Transverse colon (tissue), 4 donors: ENCODE results near the gene RNU1-4.

Experiments
- CTCF ChIP-seq, 5 experiments: fragments of 200-600 bp in 3 of 5; fragments of 450-650 bp in 2 of 5; sonication (generic) in 3 of 5; IDR thresholded peaks; 1 replicate in 2 of 5; 2 replicates in 3 of 5; pipeline ENCODE4 v1.5.1; 2016 to 2017; ENCODE audit warnings: antibody characterized with exemption in 5 of 5, inconsistent platforms in 3 of 5, mild to moderate bottlenecking in 2 of 5, moderate library complexity in 1 of 5
- EP300 ChIP-seq: sonication (generic); formaldehyde crosslinking; IDR thresholded peaks from one replicate; pipeline ENCODE4 v1.6.1; 2017; ENCODE audit warnings: antibody characterized with exemption, low read depth
- POLR2A ChIP-seq: fragments of 450-650 bp; IDR thresholded peaks from one replicate; pipeline ENCODE4 v1.6.1; 2016; ENCODE audit warnings: antibody characterized with exemption, mild to moderate bottlenecking, moderate library complexity
- POLR2AphosphoS5 ChIP-seq, 3 donors: sonication (generic); formaldehyde crosslinking; IDR thresholded peaks; one replicate each; pipeline ENCODE4 v1.6.1; 2016; ENCODE audit warnings: antibody characterized with exemption in 3 of 3

GRCh38 chr1:16720351-16721223, 19.7 kb upstream of the RNU1-4 start:
- TF ChIP-seq POLR2A = no peak
- TF ChIP-seq CTCF (IDR thresholded peaks at IDR 0.05) = no peak
- no peak for TF ChIP-seq POLR2AphosphoS5 (IDR thresholded peaks at IDR 0.05)
- TF ChIP-seq EP300 = no peak
